ENCODE results near the gene ITGA11.

The ITGA11 gene

GRCh38 chr15:68328964-68329363 is 103.0 kb downstream of the ITGA11 start:
- H3K4me1 Mint-ChIP-seq (ENCODE audit: low read depth) = peaks cover 24% of the 10 kb centered on the region
- no peak overlapping the region for H3K27ac Mint-ChIP-seq
- peaks cover 4% of the 10 kb centered on the region for H3K27me3 Mint-ChIP-seq
- H3K4me3 Mint-ChIP-seq = no peak overlapping the region
- H3K9me3 Mint-ChIP-seq = no peaks in the 10 kb centered on the region
- no peaks in the 10 kb centered on the region for H3K36me3 Mint-ChIP-seq (ENCODE audit: low read depth)

GRCh38 chr15:68328443-68328842 is 103.5 kb downstream of the ITGA11 start:
- Mint-ChIP-seq H3K27ac (no peak overlapping the region), H3K9me3 (no peaks in the 10 kb centered on the region), H3K27me3 (peaks cover 4% of the 10 kb centered on the region), H3K4me3 (no peak overlapping the region), H3K4me1 (ENCODE audit: low read depth) (peaks cover 24% of the 10 kb centered on the region), H3K36me3 (ENCODE audit: low read depth) (no peaks in the 10 kb centered on the region)

GRCh38 chr15:68326711-68327354 is 105.1 kb downstream of the ITGA11 start:
- Mint-ChIP-seq H3K9me3 (no peaks in the 10 kb centered on the region), H3K27me3 (peaks cover 4% of the 10 kb centered on the region), H3K4me3 (no peak overlapping the region), H3K4me1 (ENCODE audit: low read depth) (peaks cover 24% of the 10 kb centered on the region), H3K36me3 (ENCODE audit: low read depth) (no peaks in the 10 kb centered on the region), H3K27ac (no peak overlapping the region)

GRCh38 chr15:68325726-68326125 is 106.2 kb downstream of the ITGA11 start:
- Mint-ChIP-seq H3K4me1 (ENCODE audit: low read depth) (peaks cover 24% of the 10 kb centered on the region), H3K9me3 (no peaks in the 10 kb centered on the region), H3K4me3 (no peak overlapping the region), H3K27me3 (peaks cover 4% of the 10 kb centered on the region), H3K27ac (no peak overlapping the region), H3K36me3 (ENCODE audit: low read depth) (no peaks in the 10 kb centered on the region)

DNA sequence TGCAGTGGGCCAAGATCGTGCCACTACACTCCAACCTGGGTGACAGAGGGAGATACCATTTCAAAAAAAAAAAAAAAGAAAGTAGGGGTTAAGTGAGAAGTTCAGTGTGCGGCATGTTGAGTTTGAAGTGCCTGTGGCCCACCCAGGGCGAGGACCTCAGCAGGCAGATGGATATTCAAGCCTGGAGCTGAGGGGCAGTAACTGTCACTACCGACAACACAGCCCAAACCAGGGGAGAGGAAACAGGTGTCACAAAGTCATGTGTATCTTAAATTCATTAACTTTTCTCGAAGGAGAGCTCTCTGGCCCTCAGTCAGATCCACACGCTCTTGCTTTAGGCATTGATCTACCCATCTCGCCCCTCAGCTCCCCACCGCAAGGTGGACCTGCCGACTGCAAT is 109.2 kb downstream of the ITGA11 start:
- Mint-ChIP-seq H3K9me3 (no peaks in the 10 kb centered on the region), H3K27me3 (peaks cover 3% of the 10 kb centered on the region), H3K4me1 (ENCODE audit: low read depth) (peaks cover 14% of the 10 kb centered on the region), H3K36me3 (ENCODE audit: low read depth) (no peaks in the 10 kb centered on the region), H3K27ac (no peak overlapping the region), H3K4me3 (no peak overlapping the region)

DNA sequence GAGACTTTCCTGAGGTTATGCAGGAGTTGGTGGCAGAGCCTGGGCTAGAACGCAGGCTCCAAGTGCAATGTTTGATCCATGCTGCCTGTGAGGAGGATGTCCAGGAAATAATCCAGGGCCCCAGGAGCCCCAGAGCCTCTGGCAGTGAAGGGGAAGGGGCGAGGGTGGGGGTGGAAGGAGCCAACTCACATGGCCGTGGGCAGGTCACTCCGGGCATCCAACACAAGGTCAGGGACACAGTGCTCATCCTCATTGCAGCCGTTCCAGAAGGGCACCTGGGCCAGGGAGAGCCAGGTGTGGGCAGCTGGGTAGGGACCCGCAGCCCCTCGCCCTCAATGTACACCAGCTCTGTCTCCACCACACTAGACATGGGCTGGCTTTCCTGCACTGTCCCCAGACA is 110.7 kb downstream of the ITGA11 start:
- H3K4me1 Mint-ChIP-seq (ENCODE audit: low read depth) = no peaks in the 10 kb centered on the region
- H3K9me3 Mint-ChIP-seq = no peaks in the 10 kb centered on the region
- no peaks in the 10 kb centered on the region for H3K27me3 Mint-ChIP-seq
- H3K27ac Mint-ChIP-seq = no peak overlapping the region
- H3K4me3 Mint-ChIP-seq = no peak overlapping the region
- no peaks in the 10 kb centered on the region for H3K36me3 Mint-ChIP-seq (ENCODE audit: low read depth)

DNA sequence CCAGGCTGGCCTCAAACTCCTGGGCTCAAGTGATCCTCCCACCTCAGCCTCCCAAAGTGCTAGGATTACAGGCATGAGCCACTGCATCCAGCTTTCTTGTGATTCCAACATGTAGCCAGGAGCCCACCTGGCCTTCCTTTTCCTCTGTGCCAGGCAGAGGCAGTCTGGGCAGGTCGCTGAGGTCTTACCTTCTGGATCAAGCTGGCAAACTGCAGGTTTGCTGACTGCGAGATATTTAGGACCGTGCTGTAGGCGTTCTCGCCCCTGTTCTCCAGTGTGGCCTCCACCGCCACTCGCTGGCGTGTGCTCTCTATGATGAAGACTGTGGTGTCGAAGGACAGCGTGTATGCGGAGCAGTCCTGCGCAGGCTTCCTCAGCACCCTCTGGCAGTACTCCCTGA is 112.0 kb downstream of the ITGA11 start:
- no peak overlapping the region for H3K4me3 Mint-ChIP-seq
- H3K9me3 Mint-ChIP-seq = no peaks in the 10 kb centered on the region
- H3K36me3 Mint-ChIP-seq (ENCODE audit: low read depth) = no peaks in the 10 kb centered on the region
- no peaks in the 10 kb centered on the region for H3K27me3 Mint-ChIP-seq
- H3K27ac Mint-ChIP-seq = no peak overlapping the region
- no peaks in the 10 kb centered on the region for H3K4me1 Mint-ChIP-seq (ENCODE audit: low read depth)

GRCh38 chr15:68318931-68319909 is 112.7 kb downstream of the ITGA11 start:
- Mint-ChIP-seq H3K4me3 (no peak overlapping the region), H3K27me3 (no peaks in the 10 kb centered on the region), H3K4me1 (ENCODE audit: low read depth) (no peaks in the 10 kb centered on the region), H3K27ac (no peak overlapping the region), H3K36me3 (ENCODE audit: low read depth) (no peaks in the 10 kb centered on the region), H3K9me3 (no peaks in the 10 kb centered on the region)

GRCh38 chr15:68318008-68318835 is 113.7 kb downstream of the ITGA11 start:
- Mint-ChIP-seq H3K27ac (no peak overlapping the region), H3K36me3 (ENCODE audit: low read depth) (no peaks in the 10 kb centered on the region), H3K4me3 (no peak overlapping the region), H3K27me3 (no peaks in the 10 kb centered on the region), H3K9me3 (no peaks in the 10 kb centered on the region), H3K4me1 (ENCODE audit: low read depth) (no peaks in the 10 kb centered on the region)

DNA sequence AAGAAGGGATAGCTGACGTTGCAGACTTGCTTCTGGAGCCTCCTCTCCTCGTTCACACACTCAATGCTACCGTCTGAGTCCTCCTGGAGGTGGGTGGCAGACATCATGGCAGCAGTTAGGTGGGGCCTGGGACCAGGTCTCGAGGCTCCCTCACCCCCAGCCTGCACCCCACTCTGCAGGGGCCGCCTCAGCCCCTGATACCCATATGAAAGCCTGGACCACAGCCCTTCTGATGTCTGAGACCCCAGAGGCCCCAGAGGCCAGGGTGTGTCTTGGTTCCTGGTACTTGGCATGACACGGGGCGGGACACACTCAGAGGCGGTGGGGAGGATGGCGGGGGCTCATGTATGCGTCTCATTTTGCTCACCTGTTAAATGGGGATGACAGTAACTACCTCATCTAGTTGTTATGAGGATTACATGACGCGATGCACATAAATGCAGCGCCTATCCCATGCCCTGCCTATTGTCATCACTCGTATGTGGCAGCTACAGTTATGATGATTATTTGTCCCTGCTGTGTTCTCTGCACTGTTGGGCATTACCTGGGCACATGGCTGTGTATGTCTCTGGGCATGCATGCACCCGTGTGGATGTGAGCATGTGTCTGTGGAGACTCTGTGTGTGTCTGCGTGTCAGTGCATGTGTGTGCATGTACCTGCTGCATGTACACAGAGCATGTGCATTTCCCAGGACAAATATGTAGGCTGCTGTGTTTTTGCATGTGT is 114.5 kb downstream of the ITGA11 start:
- Mint-ChIP-seq H3K9me3 (no peaks in the 10 kb centered on the region), H3K4me3 (no peak overlapping the region), H3K27ac (no peak overlapping the region), H3K27me3 (no peaks in the 10 kb centered on the region), H3K36me3 (ENCODE audit: low read depth) (no peaks in the 10 kb centered on the region), H3K4me1 (ENCODE audit: low read depth) (no peaks in the 10 kb centered on the region)

DNA sequence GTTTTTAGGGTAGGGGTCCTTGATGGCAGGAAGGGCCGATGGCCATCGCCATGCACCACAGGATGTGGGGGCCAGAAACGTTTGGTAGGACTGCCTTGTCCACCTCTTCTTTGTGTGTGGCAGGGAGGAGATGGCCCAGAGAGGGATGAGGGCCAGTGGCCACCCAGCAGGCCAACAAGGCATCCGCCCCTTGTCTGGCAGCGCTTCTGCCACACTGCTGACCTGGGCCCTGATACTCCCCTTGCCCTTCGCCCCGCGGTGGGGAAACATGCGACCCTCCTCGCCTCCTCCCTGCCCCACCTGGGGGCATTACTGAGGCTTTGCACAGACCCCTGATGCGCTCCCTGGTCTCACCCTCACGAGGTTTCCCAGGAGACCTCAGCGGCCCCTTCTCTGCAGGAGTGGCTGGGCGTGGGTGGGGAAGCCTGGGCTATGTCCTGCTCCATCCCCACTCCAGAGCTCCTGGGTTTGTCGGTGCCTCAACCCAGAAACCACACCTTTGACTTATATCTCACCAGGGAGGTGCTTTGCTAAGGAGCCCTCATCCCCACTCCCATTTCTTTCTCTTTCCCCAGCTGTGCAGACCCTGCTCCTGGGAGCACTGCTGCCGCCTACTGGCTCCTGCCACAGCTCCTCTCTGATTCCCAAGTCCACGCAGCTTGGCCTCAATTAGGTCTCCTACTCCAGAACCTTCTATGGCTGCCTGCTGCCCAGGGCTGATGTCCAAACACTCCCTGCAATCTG is 115.7 kb downstream of the ITGA11 start:
- no peaks in the 10 kb centered on the region for H3K4me1 Mint-ChIP-seq (ENCODE audit: low read depth)
- no peak overlapping the region for H3K27ac Mint-ChIP-seq
- H3K36me3 Mint-ChIP-seq (ENCODE audit: low read depth) = no peaks in the 10 kb centered on the region

GRCh38 chr15:68315495-68316031 is 116.4 kb downstream of the ITGA11 start:
- Mint-ChIP-seq H3K4me3 (no peak overlapping the region), H3K27ac (no peak overlapping the region), H3K36me3 (ENCODE audit: low read depth) (no peaks in the 10 kb centered on the region), H3K27me3 (no peaks in the 10 kb centered on the region), H3K4me1 (ENCODE audit: low read depth) (no peaks in the 10 kb centered on the region), H3K9me3 (no peaks in the 10 kb centered on the region)

More for the DNA sequence above, 115.7 kb downstream of the ITGA11 start:
- no peaks in the 10 kb centered on the region for H3K9me3 Mint-ChIP-seq
- H3K4me3 Mint-ChIP-seq = no peak overlapping the region
- no peaks in the 10 kb centered on the region for H3K27me3 Mint-ChIP-seq

DNA sequence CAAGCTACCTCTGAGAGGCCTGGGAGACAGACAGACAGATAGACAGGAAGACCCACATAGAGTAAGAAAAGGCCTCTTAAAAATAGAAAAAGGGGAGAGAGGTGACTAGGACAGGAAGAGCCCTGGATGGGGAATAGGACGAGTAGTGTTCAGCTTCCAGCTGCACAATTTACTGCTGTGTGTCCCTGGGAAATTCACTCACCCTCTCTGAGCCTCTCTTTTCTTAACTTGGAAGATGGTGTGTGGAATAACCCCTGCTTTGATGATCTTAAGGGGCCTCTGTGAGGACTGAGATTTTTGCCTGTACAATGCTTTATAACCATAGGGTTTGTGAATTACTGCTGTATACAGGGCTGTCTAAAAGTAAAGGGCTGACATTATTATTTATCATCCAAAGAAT is 116.9 kb downstream of the ITGA11 start:
- no peaks in the 10 kb centered on the region for H3K9me3 Mint-ChIP-seq
- H3K27ac Mint-ChIP-seq = no peak overlapping the region
- no peak overlapping the region for H3K4me3 Mint-ChIP-seq
- no peaks in the 10 kb centered on the region for H3K4me1 Mint-ChIP-seq (ENCODE audit: low read depth)
- no peaks in the 10 kb centered on the region for H3K27me3 Mint-ChIP-seq
- H3K36me3 Mint-ChIP-seq (ENCODE audit: low read depth) = no peaks in the 10 kb centered on the region

DNA sequence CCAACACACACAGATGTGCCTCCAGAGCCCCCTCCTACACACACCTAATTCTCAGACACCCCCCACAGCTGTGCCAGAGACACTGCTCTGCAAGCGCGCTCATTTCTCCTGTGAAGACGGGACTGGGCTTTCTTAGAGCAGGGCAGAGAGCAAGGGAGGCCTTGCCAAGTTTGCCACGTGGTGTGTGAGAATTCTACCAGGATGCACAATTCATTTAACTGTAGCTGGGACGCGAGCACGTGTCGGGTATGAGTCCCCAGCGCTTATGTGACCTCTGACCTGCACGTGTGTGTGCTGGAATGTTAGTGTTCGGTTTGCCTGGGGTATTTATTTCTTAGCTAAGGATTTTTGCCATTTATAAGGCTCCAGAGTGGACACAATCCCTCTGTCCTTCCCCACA is 117.4 kb downstream of the ITGA11 start:
- Mint-ChIP-seq H3K36me3 (ENCODE audit: low read depth) (no peaks in the 10 kb centered on the region), H3K4me1 (ENCODE audit: low read depth) (no peaks in the 10 kb centered on the region), H3K27ac (no peak overlapping the region), H3K4me3 (no peak overlapping the region), H3K9me3 (no peaks in the 10 kb centered on the region), H3K27me3 (no peaks in the 10 kb centered on the region)
